Activated CD8-positive, alpha-beta memory T cell treated with anti-CD3 and anti-CD28 coated beads for 24 hours (primary cell): Measurements from ENCODE around the gene ANTXR1.
"Not testable (repeated sequence)": the region's sequence is repeated elsewhere in the genome, so short reads cannot be mapped to it uniquely, and the experiment has no call there.

Experiments used
- DNase-seq: peaks from one replicate; pipeline ENCODE4 v3.0.0-alpha.2; 2020

Gene ANTXR1

DNA sequence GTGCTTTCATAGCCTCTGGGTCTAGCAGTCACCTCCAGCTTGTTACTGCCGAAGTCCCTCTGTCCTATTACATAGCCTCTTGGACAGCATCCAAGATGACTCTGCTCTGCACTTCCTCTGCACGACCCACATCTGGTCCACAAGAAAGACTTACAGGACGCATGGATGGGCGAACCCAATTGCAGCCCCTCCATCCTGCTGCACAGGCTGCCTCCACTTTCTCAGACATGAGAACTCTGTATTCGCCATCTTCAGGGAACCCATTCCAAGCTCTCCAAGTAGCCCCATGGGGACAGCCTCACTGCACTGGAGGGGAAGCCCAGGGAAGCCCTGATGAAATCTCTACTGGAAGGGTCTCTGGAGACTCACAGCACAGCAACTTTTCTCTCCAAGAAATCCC is 201.9 kb downstream of the ANTXR1 start:
- no peak for DNase-seq

DNA sequence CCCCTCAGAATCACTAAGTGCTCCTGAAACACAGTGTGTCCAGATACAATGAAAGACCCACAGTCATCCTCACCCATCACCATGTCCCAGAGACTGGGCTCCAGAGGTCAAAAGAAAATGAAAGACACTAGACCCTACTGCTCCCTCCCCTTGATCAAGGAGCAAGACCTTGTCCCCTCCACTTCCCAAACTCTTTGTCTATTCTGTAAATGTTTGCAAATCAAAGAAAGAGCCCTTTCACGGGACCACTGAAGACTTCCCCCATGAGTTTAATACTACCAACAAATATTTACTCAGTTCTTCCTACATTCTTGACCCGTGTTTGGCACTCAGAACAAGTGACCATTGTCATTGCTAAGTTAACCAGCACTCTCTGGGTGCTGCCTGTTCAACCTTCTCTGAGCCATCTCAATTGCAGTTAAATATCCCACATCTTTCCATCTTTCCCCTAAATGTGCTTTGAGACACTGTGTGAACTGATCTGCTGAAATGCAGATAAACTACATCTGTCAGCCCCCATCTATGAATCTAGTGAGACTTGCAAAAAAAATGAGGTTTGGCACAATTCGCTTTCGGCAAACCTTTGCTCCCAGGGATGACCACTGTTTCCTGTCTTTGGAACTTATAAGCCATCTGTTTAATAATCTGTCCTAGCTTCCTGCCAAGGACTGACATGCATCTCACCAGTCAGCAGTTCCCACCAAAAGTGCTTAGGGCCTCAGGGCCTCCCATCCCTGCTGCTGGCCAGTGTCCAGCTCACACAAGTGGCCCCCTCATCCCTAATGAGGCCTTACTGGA is 203.8 kb downstream of the ANTXR1 start:
- DNase-seq: no peak

DNA sequence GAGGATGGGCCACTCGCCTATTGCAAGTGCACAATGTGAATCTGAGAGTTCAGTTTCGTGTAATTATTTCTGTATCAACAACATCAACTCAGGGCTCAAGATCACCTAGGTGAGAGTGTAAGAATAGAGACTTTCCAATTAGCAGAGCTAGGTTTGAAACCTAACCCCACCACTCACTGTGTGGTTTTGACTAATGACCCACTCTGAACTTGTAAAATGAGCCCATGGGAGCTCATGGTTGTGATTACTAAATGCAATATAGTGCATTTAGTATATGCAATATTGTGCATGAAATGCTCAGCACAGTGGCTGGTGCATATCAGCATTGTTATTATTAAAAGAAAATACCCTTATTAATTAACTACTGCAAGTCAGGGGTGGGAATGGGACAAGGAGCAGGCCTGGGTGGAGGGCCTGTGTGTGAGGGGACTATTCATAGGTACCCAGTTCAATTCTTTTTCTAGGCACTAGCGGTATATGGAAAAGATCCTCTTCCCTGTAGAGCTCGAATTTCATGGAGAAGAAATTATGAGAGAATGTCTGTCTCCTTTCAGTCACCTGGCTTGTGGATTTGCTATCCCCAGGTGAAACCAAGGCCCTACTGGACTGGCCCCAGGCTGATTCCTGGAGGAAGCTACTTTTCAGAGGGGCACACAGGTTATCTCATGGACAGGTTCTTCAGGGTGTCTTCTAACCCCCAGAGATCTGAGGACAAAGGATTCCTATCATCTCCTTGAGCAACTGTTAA is 204.5 kb downstream of the ANTXR1 start:
- no peak for DNase-seq

DNA sequence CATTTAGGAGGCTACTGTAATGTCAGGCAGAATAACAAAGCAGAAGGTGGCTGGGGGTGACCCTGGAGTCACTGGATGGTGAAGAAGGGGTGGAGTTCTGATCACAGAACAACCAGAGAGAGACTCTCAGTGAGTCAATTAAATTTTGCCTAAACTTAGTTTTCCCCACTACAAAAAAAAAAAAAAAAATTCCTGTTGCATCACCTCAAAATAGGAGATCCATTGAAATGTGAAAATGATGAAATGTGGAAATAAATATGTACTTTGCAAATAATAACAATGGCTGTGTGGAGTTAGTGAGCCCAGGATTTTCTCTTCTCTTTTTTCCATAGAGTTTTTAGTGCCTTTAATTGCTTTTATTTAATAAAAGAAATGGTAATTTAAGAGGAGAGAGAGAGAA is 208.5 kb downstream of the ANTXR1 start:
- DNase-seq: no peak

DNA sequence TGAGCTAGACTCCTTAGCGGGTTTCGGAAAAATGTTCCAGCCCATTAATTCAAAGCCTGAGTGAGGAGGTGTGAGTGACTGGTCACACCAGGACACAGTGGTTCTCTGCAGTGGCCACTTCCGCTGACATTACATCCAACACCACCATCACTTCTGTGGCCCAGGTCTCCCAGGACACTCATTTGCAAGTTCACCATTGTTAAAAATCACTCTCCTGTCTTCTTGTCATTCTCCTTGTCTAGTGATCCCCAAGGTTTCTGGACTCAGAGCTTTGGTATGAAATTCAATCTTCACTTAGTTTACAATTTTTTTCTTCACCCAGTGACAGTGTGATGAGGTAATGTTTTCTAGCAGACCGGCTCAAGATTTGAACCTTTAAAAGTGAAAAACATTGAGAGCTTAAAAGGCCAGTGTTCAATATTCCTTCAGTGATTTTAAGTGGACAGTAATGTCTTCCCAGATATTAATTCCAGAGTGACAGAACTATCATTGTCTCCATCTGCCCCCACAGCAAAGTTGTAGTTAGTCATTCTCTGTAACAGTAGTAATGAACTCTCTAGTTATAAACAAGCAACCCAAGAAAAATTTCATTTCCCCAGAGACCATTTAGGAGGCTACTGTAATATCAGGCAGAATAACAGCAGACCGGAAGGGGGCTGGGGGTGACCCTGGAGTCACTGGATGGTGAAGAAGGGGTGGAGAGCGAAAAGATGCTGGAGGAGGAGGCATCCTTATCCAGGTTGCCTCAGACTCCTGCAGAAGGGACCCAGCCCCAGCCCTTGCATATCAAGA is 209.2 kb downstream of the ANTXR1 start:
- DNase-seq: no peak

DNA sequence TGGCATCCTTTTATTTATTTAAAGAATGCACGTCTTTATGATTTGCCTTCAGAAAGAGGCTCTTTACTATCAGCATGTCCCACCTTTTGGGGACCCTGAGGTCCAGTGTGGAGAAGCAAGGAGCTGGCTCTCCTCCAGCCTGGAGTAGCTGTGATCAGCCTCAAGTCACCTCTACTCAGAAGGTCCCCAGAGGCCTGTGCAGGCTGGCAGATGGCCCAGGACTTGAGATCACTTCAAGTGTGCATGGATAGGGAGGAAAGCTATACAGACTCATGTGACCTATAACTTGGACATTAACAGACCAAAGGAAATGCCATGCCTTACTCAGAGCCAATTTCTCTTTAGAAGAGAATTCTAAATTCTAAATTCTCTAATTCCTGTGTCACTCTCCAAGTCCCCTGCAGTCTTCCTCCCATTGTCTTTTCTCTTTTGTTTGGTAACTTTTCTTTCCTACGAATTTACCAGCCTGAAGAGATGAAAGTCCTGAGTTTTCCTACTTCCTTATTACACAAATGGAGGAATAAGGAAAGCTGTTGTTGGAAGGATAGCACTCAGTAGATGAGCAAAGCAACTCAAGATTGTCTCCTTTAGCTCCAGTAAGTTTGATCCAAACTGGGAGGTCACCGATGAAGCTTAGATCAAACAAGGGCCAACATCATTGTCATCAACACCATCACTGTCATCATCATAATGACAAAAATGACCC is 210.1 kb downstream of the ANTXR1 start:
- DNase-seq: no peak

DNA sequence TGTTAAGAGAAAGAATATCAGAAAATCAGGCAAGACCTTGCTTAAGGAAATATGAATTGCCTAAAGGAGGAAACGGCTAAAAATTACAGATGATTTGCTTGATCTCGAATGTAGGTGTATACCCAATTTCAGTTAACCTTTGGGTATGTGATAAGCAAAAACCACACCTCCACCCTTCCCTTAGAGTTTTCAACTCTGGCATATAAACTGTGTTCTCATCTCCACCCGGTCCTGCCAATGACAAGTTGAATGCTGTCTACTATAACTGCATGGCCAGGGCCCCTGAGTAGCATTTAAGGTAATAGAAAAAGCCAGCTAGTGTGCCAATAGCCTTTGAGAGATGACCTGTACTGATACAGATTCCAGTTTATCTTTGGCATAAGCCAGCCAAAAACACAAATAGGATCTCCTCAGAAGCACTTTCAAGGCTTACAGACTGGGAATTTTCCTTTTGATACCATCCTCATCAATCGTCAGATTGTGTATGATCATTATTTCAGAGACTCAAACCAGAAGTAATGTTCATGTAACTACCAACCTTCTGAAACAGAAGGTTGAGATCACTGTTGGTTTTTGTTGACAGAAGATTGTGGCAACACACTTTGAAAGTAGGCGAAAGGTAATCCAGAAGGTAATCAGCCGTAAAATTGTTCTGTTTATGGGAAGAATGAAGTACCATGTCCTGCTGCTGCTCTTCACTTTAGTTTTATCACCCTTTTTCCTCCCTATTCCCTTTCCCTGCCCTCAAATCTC is 211.0 kb downstream of the ANTXR1 start:
- no peak for DNase-seq

DNA sequence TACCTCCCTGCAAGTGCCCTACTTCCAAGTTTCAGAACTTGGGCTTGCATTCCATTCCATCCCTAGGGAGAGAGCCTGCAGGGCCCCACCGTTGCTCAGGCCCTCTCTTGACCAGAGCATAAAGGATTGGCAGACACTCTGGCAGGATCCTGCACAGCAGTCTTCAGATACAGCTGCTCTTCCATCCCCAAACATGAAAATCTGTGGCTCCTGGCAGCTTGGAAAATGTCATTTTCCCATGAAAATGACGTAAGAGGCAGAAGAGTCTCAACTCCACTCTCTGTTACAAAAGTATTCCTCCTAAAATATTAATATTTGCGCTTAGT is 211.5 kb downstream of the ANTXR1 start:
- DNase-seq: no peak

DNA sequence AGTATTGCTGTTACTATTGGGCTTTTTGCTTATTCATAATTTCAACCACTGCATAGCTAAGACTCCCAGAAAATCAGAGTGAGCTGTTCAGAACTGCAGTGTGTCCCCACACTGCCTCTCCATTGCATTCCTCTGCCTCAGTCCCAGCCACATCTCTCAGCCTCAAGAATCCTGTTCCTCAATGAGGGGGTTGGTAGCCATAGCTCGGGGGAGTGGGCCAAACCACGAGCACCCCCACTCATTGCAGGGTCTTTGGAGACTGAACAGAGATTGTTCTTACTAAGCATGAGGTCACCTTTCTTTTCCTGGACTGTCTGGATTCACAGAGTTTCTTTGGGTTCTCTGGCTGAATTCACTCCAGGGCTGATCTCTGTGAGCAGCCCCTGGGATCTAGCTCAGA is 213.0 kb downstream of the ANTXR1 start:
- DNase-seq: no peak

DNA sequence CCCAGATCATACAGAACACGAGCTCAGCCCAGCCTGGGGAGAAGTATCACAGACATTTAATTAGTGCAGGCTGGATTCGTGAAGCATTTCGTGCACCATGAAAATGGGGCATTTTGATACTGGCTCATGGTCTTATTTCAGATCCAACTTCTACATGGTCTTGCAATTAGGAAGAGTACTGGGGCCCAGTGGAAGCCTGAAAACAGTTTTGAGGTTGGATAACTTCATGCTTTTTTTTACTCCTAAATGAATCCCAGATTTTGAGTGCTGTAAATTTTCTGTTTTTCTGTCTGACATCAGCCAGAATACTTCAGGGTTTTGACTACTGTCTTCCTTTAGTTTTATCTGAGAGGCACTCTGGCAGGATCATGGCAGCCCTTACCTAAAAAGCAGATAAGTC is 213.9 kb downstream of the ANTXR1 start:
- DNase-seq: no peak

DNA sequence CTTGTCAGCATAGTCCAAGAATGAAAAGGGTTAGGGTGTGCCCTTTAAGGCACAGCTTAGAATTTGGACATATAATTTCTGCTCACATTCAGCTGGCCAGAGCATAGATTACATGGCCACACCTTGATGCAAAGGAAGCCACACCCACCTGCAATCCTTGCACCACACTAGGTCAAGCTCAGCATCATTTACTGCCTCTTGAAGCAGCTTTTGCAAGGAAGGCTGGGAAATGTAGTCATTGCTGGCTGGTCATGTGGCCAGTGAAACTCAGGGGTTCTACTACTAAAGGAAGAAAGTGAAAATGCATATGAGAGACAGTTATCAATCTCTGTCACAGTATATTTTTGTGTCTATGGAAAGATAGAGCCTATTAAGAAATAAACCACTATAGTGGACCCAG is 214.7 kb downstream of the ANTXR1 start:
- DNase-seq: no peak

DNA sequence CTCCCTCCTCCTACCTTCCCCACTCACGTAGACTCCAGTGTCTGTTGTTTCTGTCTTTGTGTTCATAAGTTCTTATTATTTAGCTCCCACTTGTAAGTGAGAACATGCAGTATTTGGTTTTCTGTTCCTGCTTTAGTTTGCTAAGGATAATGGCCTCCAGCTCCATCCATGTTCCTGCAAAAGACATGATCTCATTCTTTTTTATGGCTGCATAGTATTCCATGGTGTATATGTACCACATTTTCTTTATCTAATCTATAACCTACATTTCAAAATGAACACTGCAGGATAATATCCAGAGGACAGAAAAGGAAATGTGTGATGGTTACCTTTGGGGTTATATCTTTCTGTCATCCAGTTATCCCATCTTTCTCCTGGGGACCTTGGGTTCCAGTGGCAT is 218.0 kb downstream of the ANTXR1 start:
- not testable (repeated sequence) for DNase-seq

DNA sequence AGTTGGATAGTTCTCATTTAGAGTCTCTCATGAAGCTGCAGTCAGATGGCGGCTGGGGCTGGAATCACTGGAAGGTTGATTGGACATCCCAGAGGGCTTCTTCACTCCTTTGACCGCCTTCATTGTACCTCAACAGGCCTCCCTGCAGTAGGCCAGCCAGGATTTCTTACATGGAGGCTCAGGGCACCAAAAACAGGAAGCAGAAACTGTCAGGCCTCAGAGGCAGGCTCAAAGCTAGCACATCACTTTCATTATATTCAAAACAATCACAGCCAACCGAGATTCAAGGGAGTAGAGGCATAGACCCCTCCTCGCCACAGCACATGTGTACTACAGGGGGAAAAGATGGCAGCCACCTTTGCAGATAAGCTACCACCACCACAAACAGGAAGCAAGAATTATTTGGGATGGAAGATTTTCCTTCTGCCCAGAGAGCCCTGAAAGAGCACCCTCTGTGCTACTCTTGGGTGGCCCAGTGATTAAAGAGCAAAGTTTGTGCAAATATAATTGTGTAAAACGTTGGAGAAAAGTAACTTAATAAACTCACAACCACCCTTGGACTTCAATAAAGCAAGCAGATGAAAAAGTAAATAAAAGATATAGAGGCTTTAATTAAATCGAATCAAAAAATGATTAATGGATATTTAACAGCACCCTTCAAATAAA is 218.8 kb downstream of the ANTXR1 start:
- DNase-seq: no peak

DNA sequence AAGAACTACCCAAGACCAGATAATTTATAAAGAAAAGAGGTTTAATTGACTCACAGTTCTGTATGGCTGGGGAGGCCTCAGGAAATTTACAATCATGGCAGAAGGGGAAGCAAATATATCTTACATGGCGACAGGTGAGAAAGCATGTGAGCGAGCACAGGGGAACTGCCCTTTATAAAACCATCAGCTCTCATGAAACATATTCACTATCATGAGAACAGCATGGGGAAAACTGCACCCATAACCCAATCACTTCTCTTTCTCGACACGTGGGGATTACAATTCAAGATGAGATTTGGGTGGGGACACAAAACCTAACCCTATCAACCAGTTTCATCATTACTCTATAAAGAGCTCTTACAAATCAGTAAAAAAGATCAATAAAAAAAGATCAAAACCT is 222.9 kb downstream of the ANTXR1 start:
- not testable (repeated sequence) for DNase-seq

DNA sequence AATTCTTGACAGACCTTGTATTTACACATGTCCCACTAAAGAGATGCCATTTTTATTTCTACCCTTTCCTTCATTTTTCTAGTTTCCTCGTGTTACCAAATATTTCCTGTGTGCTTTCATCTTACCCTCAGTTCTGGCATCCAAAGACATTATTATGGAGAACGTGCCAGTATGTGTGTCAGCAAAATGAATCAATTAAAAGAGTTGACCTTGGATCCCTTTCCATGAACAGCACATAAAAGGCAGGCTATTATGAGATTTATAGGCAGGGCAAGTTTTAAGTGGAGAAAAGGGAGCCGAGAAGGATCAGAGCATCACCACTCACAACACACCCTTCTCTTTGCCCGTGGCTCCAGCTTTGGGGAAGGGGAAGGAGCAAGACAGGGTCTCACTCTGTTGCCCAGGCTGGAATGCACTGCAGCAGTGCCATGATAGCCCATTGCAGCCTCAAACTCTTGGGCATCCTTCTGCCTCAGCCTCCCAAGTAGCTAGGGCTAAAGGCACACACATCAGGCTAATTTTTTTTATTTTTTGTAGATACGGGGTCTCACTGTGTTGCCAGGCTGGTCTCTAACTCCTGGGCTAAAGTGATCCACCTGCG is 224.2 kb downstream of the ANTXR1 start:
- DNase-seq: no peak

DNA sequence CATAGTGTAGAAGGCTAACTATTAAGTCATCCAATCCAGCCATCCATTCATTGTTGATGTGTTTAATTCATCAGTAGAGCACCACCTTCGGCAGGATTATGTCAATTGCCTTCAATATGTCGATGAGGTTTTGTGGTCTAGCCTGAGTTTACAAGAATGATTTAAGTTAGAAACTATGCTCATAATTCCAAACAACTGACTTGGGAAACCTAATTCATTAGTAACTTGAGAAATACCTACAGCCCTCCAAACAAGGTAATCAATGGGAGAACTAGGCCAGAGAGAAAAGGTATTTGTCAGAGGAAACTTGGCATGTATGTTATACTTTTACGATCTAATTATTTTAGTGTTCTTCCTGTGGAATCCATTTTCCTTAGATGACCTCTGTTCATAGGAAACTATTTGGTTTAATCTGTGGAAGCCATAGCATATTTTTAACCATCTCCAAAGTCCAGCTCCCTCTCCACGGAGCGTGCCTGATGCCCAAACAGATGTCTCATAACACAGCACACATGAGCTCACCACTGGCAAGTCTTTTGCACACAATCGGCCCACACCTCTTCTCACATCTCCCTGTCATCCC is 225.6 kb downstream of the ANTXR1 start:
- DNase-seq: no peak

DNA sequence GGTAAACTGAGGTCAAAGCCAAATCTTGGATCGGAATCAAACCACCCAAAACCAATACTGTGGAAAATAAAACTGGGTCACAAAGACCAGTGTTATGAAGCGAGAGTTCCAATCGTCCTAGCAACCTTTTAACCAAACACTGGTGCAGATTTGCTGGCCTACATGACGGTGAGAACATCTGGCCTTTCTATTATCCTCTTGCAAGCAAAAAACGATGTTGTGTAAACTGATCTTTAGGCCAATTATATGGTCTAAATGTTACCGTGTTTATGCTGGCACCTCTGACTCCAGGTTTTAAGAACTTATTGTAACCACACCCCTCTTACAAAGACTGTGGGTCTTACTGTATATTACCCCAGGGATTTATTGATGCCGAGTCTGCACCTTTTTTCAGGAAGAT is 228.1 kb downstream of the ANTXR1 start:
- DNase-seq: no peak

DNA sequence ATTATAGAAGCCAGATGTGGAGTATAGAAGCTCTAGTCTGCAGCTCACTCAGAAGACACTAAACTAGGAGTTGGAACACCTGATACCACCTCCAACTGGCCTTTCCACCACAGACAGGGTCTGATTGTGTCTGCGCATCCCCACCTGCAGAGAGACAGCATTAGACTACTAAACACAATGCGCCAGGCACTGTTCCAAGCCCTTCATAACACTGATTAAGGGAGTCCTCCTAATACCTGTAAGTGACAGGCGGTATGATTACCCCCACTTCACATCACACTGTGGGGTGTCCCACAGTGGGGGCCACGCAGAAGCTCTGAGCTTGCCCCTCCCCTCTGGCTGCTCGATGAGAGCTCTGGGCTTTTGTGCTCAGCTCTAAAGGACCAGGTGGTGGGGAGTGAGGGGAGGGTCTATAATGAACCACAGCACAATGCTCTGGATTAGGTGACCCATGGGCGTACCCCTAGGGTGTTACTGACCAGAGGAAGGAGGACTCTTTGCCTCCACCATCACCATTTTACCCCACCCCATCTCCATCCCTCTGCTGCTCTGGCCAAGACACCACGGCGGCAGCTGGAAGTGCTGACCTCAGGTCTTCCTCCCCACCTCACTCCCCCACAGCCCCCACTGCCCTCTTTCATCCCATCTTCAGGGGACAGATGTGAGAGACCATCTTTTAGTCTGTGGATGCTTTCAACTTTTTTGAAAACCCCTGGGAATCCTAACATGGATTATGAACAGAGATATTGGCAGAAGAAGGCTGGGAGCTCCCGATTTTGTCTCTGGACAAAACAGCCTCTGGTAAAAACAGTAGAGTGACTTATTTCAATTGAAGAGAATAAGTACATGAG is 228.9 kb downstream of the ANTXR1 start:
- no peak for DNase-seq

DNA sequence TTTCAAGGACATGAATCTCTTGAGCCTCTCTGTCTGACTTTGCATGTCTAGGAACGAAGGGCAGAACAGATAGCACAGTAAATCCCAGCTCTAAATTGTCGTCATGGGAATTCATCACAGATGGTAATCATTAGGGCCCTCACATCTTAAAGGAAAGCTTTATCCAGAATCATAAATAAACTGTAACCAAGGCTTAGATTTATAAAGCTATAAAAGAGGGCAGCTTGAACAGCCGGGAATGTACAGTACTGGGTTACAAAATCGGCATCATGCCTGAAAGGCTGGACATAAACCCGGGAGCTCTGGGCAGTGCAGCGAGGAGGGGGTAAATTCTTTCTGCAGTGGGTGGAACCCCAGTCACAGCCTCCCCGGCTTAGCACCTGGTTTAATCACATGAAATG is 229.7 kb downstream of the ANTXR1 start:
- DNase-seq: no peak

DNA sequence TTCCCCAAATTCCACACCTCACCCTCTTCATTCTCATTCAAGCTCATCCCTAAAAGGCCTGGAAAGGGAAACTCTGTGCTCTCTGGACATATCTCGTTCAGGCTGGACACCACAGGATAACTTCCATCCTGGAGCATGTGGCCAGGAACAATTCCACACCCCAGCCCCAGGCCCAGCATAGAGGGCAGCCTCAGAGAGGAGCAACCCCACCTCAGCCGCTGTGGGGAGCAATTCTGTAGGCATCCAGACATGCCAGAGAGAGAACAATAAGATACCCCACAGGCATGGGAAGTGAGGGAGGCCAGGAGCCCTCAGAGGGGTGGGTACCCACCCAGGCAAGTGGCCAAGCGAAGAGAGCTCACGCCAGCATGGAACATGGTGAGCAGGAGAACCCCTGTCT is 230.7 kb downstream of the ANTXR1 start:
- no peak for DNase-seq
